ENCODE data around the gene ANXA9. TPM values are rescaled to one million over a fixed set of nuclear protein-coding genes. Genes with fewer than 3 reads are reported as not detected.
A peak's percentile ranks its signal among the peaks of the same experiment; 100 is the strongest.

Gene ANXA9
- total RNA-seq, 6 experiments from 2014 or later, result 9.9 to 18.5 (median 15.1) TPM

GRCh38 chr1:150972417-150972940 lies 9.6 kb upstream of the ANXA9 start:
- peak overlapping the region; percentile 90 to 97 (median 92) for H3K27ac ChIP-seq
- TF ChIP-seq POLR2A (IDR thresholded peaks at IDR 0.05), result peak; percentile 8
- TF ChIP-seq, protein P1, sequence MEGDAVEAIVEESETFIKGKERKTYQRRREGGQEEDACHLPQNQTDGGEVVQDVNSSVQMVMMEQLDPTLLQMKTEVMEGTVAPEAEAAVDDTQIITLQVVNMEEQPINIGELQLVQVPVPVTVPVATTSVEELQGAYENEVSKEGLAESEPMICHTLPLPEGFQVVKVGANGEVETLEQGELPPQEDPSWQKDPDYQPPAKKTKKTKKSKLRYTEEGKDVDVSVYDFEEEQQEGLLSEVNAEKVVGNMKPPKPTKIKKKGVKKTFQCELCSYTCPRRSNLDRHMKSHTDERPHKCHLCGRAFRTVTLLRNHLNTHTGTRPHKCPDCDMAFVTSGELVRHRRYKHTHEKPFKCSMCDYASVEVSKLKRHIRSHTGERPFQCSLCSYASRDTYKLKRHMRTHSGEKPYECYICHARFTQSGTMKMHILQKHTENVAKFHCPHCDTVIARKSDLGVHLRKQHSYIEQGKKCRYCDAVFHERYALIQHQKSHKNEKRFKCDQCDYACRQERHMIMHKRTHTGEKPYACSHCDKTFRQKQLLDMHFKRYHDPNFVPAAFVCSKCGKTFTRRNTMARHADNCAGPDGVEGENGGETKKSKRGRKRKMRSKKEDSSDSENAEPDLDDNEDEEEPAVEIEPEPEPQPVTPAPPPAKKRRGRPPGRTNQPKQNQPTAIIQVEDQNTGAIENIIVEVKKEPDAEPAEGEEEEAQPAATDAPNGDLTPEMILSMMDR (IDR thresholded peaks at IDR 0.05), result no peak
- peak overlapping the region; percentile 68 to 89 (median 81) for H3K4me3 ChIP-seq
- WGBS (ENCODE audit: insufficient coverage, low coverage, low lambda C conversion rate, missing lambda C conversion rate), result 20% methylated on average over 3 of the region's 4 CpGs
- H3K27me3 ChIP-seq, result no peaks in the 10 kb centered on the region
- peaks cover under 1 to 17% (median 10%) of the 10 kb centered on the region in 4 donors for H3K36me3 ChIP-seq
- no peaks in the 10 kb centered on the region for H3K9me3 ChIP-seq
- peak; percentile 4 to 31 (median 16) for ATAC-seq
- DNase-seq, result peak; percentile 56 to 83 (median 79)
- H3K4me1 ChIP-seq, result peaks cover 0 to 54% (median 21%) of the 10 kb centered on the region in 4 donors
- intact Hi-C loops (cut with DNase I), result no loop called here

DNA sequence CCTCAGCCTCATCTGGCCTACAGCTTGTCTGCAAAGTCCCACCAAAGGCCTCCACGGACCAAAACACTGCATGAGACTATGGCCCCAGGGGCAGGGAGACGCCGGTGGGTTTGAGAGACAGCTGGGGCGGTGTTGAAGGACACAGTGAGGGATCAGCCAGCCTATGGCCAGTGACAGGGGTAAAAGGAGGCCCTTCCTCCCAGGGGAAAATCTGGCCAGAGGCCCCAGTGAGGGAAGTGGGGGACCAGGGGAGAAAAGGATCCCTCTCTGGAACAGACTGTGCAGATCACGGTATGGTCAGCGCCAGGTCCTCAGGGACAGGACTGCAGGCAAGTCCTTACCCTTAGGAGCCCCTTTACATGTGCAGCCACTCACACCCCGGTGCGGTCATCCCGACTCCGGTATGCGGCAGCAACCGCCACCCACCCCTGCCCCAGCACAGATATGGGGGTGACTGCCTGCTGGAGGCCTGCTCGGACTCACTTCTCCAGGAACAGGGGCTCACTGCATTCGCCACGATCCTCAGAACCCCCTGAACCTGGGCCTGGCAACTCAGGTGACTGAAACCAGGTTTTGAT lies 8.7 kb upstream of the ANXA9 start:
- H3K4me1 ChIP-seq, result peaks cover 0 to 58% (median 25%) of the 10 kb centered on the region in 4 donors
- 7% methylated on average over 5 of the region's 15 CpGs for WGBS (ENCODE audit: insufficient coverage, low coverage, low lambda C conversion rate, missing lambda C conversion rate)
- DNase-seq (peak in 1 of 3 donors; percentile 44), ATAC-seq (no peak)
- peak overlapping the region; percentile 68 to 89 (median 81) for H3K4me3 ChIP-seq
- peaks cover 0 to 9% (median 4%) of the 10 kb centered on the region in 4 donors for H3K36me3 ChIP-seq
- H3K27ac ChIP-seq, result peak overlapping the region; percentile 90 to 97 (median 92)
- H3K9me3 ChIP-seq, result no peaks in the 10 kb centered on the region
- intact Hi-C loops (cut with DNase I), result no loop called here
- no peak for TF ChIP-seq POLR2A (IDR thresholded peaks at IDR 0.05)
- TF ChIP-seq, protein P1 (IDR thresholded peaks at IDR 0.05), result no peak
- no peaks in the 10 kb centered on the region for H3K27me3 ChIP-seq

DNA sequence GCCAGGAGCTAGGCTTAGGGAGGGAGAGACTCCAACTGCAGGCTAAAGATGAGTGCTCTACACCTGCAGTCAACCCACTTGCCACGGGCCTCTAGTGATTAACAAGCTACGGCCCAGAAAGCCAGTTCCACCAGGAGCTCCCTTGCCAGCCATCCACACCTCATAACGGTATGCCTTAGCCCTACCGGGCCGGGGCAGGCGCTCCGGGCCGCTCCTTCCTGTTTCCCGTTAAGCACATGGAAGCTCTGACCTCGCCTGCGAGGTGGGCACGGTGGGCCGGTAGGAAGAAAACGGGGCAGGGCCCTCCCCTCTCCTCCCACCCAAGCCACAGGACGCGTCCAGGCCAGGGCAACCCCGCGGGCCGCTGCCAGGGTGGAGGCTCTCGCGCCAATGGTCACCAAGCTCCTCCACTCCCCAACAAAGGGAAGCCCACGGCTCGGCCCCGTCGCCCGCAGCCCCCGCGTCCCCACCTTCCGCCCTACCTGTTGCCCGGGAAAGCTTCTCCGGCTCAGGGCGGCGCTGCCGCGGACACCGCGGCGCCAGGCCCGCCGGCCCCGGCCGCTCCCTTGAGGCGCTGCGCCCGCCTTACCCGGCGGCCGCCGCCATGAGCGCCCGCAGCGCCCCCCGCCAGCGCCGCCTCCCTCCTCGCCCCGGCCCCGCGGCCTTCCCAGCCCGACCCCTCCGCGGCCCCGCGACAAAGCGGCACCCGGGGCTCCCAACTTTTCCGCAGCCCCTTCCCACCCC lies 8.1 kb upstream of the ANXA9 start:
- H3K27ac ChIP-seq, result peak overlapping the region; percentile 90 to 97 (median 92)
- TF ChIP-seq POLR2A (IDR thresholded peaks at IDR 0.05), result no peak
- TF ChIP-seq, protein P1 (IDR thresholded peaks at IDR 0.05), result no peak
- H3K9me3 ChIP-seq, result no peaks in the 10 kb centered on the region
- peaks cover 0 to 58% (median 26%) of the 10 kb centered on the region in 4 donors for H3K4me1 ChIP-seq
- intact Hi-C loops (cut with DNase I), result no loop called here
- peak in 1 of 4 donors; percentile 3 for ATAC-seq
- peaks cover 0 to 2% (median under 1%) of the 10 kb centered on the region in 4 donors for H3K36me3 ChIP-seq
- no peaks in the 10 kb centered on the region for H3K27me3 ChIP-seq
- H3K4me3 ChIP-seq, result peak overlapping the region; percentile 68 to 89 (median 81)
- peak; percentile 46 to 64 (median 61) for DNase-seq
- WGBS (ENCODE audit: insufficient coverage, low coverage, low lambda C conversion rate, missing lambda C conversion rate), result 0% methylated on average over 10 of the region's 67 CpGs

DNA sequence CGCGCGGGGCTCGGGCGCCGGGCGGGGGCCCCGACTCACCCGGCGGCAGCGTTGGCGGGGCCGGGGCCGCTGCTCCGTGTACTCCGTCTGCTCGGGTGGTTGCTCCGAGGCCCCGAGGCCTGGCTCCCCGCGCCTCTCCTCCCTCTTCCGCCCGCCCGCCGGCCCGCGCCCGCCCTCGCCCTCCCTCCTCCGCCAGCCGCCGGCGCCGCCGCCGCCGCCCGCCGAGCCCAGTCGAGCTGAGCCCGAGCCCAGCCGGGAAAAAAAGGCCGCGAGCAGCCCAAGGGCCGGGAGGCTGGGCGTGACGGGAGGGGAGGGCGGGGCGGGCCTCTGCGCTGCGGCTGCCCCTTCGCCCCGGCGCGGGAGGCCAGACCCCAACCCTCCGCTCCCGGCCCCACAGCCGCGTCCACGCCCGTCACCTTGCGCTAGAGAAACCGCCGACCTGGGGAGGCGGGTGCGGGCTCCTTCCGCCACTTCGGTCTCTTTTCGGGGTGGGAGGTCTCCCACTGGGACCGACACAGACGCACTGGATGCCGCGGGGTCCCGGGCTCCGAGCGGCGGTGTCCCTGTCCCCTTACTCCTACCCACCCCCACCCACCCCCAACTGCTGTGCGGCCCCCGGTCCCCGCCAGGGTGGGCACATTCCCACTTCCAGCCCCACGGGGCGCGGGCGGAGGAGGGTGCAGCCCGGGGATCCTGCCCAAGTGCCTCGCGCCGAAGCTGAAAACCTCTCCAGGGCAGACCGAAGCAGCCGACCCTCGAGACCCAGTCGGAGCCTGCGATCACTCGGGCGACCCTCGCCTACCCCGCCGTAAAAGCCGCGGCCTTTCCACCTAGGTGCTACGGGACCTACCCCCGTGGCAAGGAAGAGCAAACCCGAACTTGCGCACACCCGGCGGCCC lies 7.3 kb upstream of the ANXA9 start, which contains the start of gene CERS2:
Gene CERS2, minus strand, starts transcription at position 256 of the 899 bp plus-strand sequence. CDS start 5,745 bp downstream, outside the sequence.
- no peaks in the 10 kb centered on the region for H3K36me3 ChIP-seq
- TF ChIP-seq, protein P1 (IDR thresholded peaks at IDR 0.05), result no peak
- TF ChIP-seq POLR2A (IDR thresholded peaks at IDR 0.05), result peak; percentile 83
- H3K4me3 ChIP-seq, result peak within 1 kb of the TSS; percentile 68 to 89 (median 81)
- peaks cover 0 to 58% (median 24%) of the 10 kb centered on the region in 4 donors for H3K4me1 ChIP-seq
- H3K9me3 ChIP-seq, result no peaks in the 10 kb centered on the region
- intact Hi-C loops (cut with DNase I), result no loop called here
- H3K27me3 ChIP-seq, result no peaks in the 10 kb centered on the region
- H3K27ac ChIP-seq, result peak within 1 kb of the TSS; percentile 90 to 97 (median 92)
- DNase-seq, result peak; percentile 86 to 89 (median 87)
- 0% methylated on average over 8 of the region's 106 CpGs for WGBS (ENCODE audit: insufficient coverage, low coverage, low lambda C conversion rate, missing lambda C conversion rate)
- peak; percentile 14 to 52 (median 46) for ATAC-seq
